SU-DHL-6 (cell line): Measurements from ENCODE around the gene XYLT1.

ENCODE experiments used
- EZH2phosphoT487 ChIP-seq: fragments of 200-600 bp; sonication (generic), shearing (Covaris generic); conservative IDR thresholded peaks from 2 replicates; pipeline ENCODE4 v1.6.1; 2018; ENCODE audit warnings: mild to moderate bottlenecking, antibody characterized with exemption, low read length, moderate library complexity, mixed read lengths
- TF ChIP-seq, protein P1 (sequence below): fragments of 200-600 bp; sonication (generic); IDR thresholded peaks from one replicate; pipeline ENCODE4 v1.5.1; 2017; ENCODE audit warnings: antibody characterized with exemption, mild to moderate bottlenecking, low read length, moderate library complexity; ENCODE audit not compliant: insufficient read depth, poor library complexity, severe bottlenecking

DNA sequence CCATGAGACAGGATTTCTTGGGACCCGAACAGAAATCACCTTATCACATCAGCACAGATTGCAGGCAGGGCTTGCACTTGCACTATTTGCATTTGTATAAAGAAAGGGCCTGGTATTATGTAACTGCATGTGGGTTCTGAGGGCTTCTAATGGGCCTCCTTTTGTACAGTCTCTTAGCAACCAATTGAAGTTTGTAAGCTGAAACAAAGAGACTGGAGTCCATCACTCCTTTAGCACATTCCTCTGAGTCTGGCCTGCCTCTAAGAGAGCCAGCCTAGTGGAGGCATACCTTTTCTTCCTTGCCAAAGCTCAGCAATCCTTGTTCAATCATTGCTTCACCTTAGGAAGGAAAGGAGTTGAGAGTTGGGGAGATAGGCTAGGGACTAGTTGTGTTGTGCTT is 387.1 kb downstream of the XYLT1 start:
- TF ChIP-seq EZH2phosphoT487 = no peak
- TF ChIP-seq, protein P1, sequence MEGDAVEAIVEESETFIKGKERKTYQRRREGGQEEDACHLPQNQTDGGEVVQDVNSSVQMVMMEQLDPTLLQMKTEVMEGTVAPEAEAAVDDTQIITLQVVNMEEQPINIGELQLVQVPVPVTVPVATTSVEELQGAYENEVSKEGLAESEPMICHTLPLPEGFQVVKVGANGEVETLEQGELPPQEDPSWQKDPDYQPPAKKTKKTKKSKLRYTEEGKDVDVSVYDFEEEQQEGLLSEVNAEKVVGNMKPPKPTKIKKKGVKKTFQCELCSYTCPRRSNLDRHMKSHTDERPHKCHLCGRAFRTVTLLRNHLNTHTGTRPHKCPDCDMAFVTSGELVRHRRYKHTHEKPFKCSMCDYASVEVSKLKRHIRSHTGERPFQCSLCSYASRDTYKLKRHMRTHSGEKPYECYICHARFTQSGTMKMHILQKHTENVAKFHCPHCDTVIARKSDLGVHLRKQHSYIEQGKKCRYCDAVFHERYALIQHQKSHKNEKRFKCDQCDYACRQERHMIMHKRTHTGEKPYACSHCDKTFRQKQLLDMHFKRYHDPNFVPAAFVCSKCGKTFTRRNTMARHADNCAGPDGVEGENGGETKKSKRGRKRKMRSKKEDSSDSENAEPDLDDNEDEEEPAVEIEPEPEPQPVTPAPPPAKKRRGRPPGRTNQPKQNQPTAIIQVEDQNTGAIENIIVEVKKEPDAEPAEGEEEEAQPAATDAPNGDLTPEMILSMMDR = no peak
